HCT116 (cell line): ENCODE data around the gene SLC22A4.

Experiments
- CTCF ChIP-seq, 3 experiments: fragments of 200-600 bp in 1 of 3; sonication (generic) in 1 of 3; IDR thresholded peaks in 2 of 3; conservative IDR thresholded peaks in 1 of 3; 2 replicates each; pipeline ENCODE4 v1.5.1; 2012 to 2017; ENCODE audit warnings: low read depth in 2 of 3, low read length in 2 of 3, antibody characterized with exemption in 1 of 3, borderline replicate concordance in 1 of 3, control low read depth in 1 of 3, mild to moderate bottlenecking in 1 of 3, mixed read lengths in 1 of 3, mixed run types in 1 of 3, moderate library complexity in 1 of 3; ENCODE audit not compliant: insufficient read depth in 1 of 3
- MAX ChIP-seq: IDR thresholded peaks from 2 replicates; pipeline ENCODE4 v1.6.1; 2012
- REST ChIP-seq: IDR thresholded peaks from 2 replicates; pipeline ENCODE4 v1.6.1; 2012; ENCODE audit warnings: low read depth

- TF ChIP-seq REST (no peak), MAX (no peak), CTCF (IDR thresholded peaks at IDR 0.05 in 2 of 3, conservative IDR thresholded peaks at IDR 0.05 in 1 of 3; ENCODE audit: borderline replicate concordance in 1 of 3, insufficient read depth in 1 of 3, low read depth in 2 of 3, low read length in 2 of 3) (no peak)
Measured at GRCh38 chr5:132289097-132289496, 5.1 kb upstream of the SLC22A4 start.
